ENCODE data around the gene TOX2.

The TOX2 gene

GRCh38 chr20:43977252-43977651 is 62.6 kb downstream of the TOX2 start:
- DNase-seq (ENCODE audit: low read depth, low spot score), result no peak

DNA sequence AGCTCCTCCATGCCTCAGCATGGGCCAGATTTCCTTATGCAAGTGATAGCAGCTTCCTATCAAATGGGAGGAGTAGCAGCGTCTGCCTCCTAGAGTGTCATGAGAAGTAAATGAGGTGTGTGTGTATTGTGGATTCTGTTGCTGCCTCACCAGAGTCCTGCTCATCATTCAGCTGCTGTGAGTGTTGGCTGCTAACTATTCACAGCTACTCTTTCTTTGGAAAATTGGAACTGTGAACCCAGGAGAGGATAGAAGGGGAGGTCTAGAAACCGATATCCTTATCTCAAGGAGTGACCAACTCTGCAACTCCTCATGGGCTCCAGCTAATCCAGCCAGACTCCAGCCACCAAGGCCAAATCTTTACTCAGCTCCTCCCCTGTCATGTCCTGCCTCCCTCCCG is 63.3 kb downstream of the TOX2 start:
- DNase-seq (ENCODE audit: low read depth, low spot score), result no peak

- no peak for DNase-seq (ENCODE audit: low read depth, low spot score)
Observed at GRCh38 chr20:43979576-43980105, 65.0 kb downstream of the TOX2 start.

DNA sequence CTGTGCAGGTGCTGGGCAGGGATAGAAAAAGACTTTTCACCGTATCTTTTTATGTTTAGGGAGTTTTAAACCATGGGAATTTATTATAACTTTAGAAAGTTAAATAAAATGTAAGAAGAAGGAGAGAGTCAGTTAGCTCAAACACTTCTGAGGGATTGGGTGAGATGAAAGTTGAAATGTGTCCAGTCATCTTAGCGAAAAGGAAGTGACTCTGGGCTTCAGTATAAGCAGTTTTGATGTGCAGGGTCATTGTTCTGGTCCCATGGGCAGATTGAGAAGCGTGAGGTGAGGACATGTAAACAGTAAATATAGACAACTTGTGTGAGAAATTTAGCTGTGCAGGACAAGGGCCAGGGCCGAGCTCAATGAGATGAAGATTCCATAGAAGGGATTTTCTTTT is 66.9 kb downstream of the TOX2 start:
- no peak for DNase-seq (ENCODE audit: low read depth, low spot score)

DNA sequence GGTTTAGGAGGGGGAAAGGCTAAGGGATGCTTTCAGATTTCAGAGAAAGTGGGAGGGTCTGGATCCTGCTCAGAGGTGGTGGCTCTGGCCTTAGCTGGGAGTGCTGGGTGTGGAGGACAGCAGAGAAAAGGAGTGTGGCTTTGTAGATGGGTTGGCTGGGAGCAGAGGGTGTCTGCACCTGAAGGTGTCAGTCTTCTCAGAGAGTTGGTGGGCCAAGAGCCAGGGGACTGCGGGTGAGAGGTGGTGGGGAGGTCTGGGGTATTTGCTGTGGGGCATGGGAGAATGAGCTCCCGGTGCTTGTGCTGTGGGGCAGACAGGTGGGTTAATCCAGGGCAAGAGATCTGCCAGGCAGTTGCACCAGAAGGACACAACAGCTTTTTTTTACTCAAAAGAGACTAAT is 67.4 kb downstream of the TOX2 start:
- no peak for DNase-seq (ENCODE audit: low read depth, low spot score)

- no peak for DNase-seq (ENCODE audit: low read depth, low spot score)
Observed at GRCh38 chr20:43982886-43983285, 68.2 kb downstream of the TOX2 start.

GRCh38 chr20:43983359-43983758 is 68.7 kb downstream of the TOX2 start:
- no peak for DNase-seq (ENCODE audit: low read depth, low spot score)

DNA sequence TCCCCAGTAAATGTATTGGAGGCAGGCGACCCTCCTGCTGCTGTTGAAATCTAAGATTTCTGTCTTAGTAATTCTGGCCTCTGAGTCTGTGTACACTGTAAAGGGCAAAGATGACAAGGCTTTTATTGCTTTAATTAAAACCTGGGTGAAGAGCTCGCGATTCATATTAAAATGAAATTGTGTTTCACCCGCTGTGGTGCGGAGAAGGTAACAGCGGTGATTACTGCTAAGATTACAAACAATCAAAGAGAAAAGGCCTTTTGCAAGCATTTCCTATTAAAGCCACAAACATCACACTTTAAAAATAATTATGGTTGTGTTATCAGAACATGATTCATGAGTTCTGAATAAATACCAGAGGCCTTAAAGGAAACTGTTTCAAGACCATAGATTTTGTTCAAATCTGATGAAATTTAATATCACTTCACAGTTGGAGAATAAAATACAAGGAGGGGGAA is 69.3 kb downstream of the TOX2 start:
- no peak for DNase-seq (ENCODE audit: low read depth, low spot score)

DNA sequence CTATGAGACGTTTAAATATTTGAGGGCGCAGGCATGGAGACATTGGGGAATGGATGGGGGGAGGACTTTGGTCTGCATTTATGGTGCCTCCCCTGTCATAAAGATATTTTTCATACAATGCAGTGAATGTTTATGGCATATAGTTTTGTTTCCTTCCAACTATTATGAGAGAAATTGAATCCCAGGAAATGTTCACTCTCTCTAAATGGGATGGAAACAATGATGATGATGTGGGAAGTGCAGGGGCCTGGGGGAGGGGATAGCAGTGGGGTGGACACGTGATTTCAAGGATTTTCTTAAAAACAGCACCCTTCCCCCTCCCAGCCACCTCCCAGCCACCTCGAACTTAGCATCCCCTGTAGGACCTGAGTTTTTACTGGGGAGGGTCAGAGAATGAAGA is 69.9 kb downstream of the TOX2 start:
- no peak for DNase-seq (ENCODE audit: low read depth, low spot score)

- no peak for DNase-seq (ENCODE audit: low read depth, low spot score)
Observed at GRCh38 chr20:43985121-43985520, 70.5 kb downstream of the TOX2 start.

DNA sequence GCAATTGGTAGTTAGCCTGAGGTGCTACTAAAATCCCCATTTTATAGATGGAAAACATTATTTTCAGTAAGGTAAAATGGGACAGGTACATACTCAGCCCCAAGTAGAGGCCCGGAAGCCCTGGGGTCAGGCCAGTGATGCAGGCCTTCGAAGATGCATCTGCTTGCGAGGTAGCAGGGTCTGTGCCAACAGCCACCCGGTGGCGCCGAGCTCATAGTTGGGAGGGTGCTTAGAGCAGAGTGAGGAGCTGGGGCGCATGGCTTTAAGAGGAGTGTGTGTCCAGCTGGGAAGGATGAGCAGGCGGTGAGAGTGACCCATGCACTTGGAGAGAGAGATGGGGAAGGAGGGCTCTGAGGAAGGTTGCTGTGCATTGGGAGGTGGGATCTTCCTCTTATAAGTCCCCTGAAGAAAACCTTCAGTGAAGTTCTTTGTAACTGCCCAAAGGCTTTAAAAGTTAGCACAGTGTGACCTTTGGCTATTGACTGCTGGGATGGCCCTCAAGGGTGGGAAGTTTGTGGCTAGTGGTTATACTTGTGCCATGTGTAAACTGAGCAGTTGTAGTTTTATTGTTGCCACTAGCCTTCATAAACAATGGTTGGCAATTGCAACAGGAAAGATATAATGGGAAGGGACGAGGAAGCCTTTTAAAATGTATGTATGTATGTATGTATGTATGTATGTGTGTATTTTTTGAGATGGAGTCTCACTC is 71.1 kb downstream of the TOX2 start:
- DNase-seq (ENCODE audit: low read depth, low spot score), result no peak

DNA sequence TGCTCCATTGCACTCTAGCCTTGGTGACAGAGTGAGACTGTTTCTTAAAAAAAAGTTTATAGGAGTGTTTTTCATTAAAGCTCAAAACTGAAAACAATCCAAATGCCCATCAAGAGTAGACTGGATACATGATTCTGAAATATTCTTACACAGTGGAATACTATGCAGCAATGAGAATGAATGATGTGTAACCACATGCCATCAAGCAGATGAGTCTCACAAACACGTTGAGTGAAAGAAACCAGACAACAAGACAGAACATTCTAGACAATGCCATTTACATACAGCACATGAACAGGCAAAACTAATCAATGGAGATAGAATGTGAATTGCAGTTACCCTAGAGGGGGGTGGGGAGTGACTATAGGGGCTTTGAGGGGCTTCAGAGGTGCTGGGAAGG is 72.4 kb downstream of the TOX2 start:
- no peak for DNase-seq (ENCODE audit: low read depth, low spot score)

DNA sequence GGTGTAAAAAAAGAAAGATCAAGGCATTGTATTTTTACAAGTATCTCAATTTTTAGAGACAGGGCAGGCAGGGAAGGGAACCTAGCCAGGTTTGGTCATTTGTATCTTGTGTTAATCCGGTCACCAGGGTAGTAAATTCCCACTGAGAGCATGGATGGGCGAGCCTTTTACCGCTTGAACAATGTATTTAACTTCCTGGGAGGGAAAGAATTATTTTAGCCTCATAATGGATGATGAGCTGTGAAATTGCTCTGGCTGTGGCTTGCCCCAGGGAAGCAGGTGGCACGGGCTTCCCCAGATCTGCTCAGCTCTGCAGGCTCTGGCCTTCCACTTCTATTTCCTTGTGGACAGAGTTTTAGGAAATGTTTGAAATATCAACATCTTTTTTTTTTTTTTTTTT is 72.9 kb downstream of the TOX2 start:
- DNase-seq (ENCODE audit: low read depth, low spot score), result no peak

DNA sequence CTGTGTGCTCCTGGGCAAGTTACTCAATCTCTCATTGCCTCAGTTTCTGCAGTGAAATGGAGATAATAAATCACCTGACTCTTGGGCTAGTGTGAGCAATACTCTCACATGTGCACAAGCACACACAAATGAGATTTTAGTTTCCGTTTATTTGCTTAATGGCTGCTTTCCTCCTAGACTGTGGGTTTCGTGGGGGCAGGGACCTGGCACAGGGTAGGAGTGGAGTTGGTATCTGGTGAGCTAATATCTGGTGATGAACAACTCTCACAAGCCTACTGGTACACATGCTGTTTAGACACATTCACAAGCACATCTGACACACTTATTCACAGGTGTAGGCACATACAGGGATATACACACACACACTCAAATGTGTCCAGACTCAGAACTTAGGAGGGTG is 73.8 kb downstream of the TOX2 start:
- DNase-seq (ENCODE audit: low read depth, low spot score), result no peak

GRCh38 chr20:43988867-43989266 is 74.2 kb downstream of the TOX2 start:
- DNase-seq (ENCODE audit: low read depth, low spot score), result no peak

DNA sequence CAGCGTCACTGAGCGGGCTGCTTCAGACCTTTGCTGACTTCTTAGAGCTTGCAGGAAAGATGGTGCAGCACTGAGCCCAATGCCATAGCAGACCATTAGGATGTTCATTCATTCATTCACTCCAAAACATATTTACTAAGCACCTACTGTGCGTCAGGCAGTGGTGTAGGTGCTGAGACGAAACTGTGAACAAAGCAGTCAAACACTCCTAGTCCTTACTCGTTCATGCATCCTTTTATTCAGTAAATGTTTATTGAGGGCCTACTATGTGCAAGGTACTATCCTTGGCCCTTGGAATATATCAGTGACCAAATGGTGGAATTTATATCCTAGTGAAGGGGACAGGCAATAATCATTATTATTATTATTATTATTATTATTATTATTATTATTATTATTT is 76.6 kb downstream of the TOX2 start:
- no peak for DNase-seq (ENCODE audit: low read depth, low spot score)

GRCh38 chr20:43991982-43992381 is 77.3 kb downstream of the TOX2 start:
- no peak for DNase-seq (ENCODE audit: low read depth, low spot score)

DNA sequence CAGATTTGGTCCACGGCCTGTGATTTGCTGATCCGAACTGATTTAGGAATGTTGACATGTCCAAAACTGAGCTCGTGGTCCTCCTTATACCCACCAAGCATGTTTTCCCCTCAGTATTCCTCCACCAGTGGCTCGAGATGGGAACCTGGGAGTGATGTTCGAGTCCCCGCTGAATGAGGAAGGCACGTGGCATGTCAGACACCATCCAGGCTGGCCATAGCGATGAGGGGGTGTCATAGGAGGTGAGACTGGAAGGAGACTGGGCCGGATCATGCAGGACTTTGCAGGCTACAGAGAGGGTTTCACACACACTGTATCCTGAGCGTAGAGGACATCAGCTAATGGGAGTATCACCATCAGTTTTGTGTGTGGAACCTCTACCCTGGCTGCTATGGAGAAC is 78.2 kb downstream of the TOX2 start:
- no peak for DNase-seq (ENCODE audit: low read depth, low spot score)

- no peak for DNase-seq (ENCODE audit: low read depth, low spot score)
Observed at GRCh38 chr20:43993560-43993959, 78.9 kb downstream of the TOX2 start.

- DNase-seq (ENCODE audit: low read depth, low spot score), result no peak
Observed at GRCh38 chr20:43994486-43995100, 79.9 kb downstream of the TOX2 start.

GRCh38 chr20:43995645-43996044 is 81.0 kb downstream of the TOX2 start:
- DNase-seq (ENCODE audit: low read depth, low spot score), result no peak

DNA sequence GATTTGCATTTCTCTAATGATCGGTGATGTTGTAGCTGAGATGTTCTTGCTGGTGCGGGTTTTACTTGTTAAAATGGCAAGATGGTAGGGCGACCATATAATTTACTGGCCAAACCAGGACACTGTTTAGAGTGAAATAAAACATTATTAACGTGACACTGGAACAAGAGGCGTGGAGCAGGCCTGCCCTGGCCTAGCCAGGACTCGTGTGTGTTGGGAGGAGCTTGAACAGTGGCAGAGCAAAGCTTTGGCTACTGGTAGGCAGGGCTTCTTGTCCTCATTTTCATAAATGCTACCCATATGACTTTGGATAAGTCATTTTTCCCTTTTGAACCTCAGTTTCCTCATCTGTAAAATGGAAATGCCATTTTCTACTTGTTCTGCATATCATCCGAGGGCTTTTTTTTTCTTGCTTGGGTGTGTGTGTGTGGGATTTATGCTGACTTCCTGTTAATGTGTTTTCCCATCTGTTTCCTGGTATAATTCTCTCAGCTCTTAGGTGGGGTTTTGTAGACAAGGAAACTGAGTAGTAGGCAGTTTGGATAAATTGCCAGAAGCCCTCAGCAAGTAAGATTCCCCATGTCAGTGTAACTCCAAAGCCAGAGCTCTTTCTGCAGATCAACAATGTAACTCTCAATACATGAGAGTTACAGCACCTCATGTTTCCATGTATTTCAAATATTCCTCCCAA is 81.7 kb downstream of the TOX2 start:
- no peak for DNase-seq (ENCODE audit: low read depth, low spot score)

- DNase-seq (ENCODE audit: low read depth, low spot score), result no peak
Observed at GRCh38 chr20:43999848-44000247, 85.2 kb downstream of the TOX2 start.

Data from activated naive CD8-positive, alpha-beta T cell treated with anti-CD3 and anti-CD28 coated beads, Interleukin-2, amount 50 U/mL, for 16 hours (primary cell).